Erythroblast (primary cell): ENCODE measurements around the gene RNU1-2.
"Not testable (repeated sequence)": the region's sequence is repeated elsewhere in the genome, so short reads cannot be mapped to it uniquely, and the experiment has no call there.

Source experiments
- GATA1 ChIP-seq: IDR thresholded peaks from 2 replicates; pipeline ENCODE4 v1.6.1; 2011; ENCODE audit warnings: low read depth, mild to moderate bottlenecking, control low read depth, low read length, moderate library complexity
- POLR2A ChIP-seq: IDR thresholded peaks from 2 replicates; pipeline ENCODE4 v1.6.1; 2011; ENCODE audit warnings: mild to moderate bottlenecking, low read length

DNA sequence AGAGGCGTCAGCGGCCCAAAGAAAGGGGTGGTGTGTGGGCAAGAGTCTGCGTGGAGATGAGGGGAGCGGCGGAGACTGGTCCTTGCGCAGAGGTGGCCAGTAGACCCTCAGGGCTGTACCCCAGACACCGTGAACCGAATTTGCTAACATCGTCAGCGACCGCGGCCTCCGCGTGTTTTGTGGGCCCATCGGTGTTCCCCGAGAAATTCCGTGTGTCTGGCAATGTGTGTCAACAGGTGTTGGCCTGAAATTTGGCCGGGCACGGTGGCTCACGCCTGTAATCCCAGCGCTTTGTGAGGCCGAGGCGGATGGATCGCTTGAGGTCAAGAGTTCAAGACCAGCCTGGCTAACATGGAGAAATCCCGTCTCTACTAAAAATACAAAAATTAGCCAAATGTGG, 33.4 kb upstream of the RNU1-2 start:
- not testable (repeated sequence) for TF ChIP-seq POLR2A, GATA1
